ENCODE results near the gene AOAH. TPM values are rescaled to one million over a fixed set of nuclear protein-coding genes. Genes with fewer than 3 reads are reported as not detected.

Gene AOAH
- total RNA-seq, 1 experiment from 2014 or later: 0.39 TPM

DNA sequence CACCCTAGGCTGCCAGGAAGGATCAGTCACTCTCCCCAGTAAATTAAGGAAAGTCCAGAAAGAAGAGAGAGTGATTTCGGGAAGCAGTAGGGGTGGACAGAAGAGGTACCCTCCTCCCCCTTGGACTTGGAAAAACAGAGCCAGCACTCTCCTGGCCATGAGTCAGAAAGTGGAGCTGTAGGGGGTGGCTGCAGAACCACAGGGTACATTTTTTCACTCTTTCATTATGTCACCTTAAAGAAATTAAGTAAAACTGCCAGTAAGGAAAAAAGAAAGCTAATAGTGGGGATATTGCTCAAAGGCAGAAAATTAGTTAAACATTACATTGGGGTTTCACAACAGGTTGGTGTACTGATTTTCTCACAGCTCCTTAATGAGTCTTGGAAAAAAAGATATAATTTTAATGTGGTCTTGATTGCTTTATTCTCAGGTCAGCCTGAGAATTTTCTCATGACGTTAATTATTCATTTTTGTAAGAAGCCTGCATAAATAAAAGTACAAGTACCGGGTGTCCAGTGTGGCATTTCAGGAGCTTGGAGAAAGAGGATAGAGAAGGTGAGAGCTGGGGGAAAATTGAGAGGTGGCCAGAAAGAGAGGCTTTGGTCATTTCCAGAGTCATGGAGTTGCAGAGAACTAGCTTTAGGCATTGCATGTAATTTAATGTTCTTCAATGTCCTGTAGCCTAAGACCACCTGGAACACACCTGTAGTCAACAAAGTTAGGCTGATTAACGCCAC is 23.2 kb upstream of the AOAH start:
- no peaks in the 10 kb centered on the region for H3K79me2 ChIP-seq (ENCODE audit: insufficient read depth, low read length)
- no peaks in the 10 kb centered on the region for H3K27me3 ChIP-seq (ENCODE audit: insufficient read depth, low read length)
- Mint-ChIP-seq H3K4me3 (no peak overlapping the region), H3K36me3 (ENCODE audit: insufficient read depth in 1 of 3, low read depth in 3 of 3) (peaks cover 0 to 6% (median 0%) of the 10 kb centered on the region in 3 experiments; a peak in 3 of 7 replicates), H3K4me1 (peaks cover 7 to 11% of the 10 kb centered on the region in 2 experiments), H3K9me3 (peaks cover 1 to 3% of the 10 kb centered on the region in 2 experiments; a peak in 2 of 5 replicates), H3K27me3 (ENCODE audit: low read depth) (no peaks in the 10 kb centered on the region; the same call in 1 of the 2 replicates), H3K27ac (no peak overlapping the region)
- no peak overlapping the region for H3K23ac ChIP-seq (ENCODE audit: insufficient read length, low read depth, low read length)
- no peak overlapping the region for H4K91ac ChIP-seq (ENCODE audit: insufficient read length, low read depth, low read length)
- H3K9me3 ChIP-seq (ENCODE audit: control insufficient read depth, low read depth, low read length): no peaks in the 10 kb centered on the region
- H4K8ac ChIP-seq (replicated peaks; ENCODE audit: insufficient read length, low read depth, low read length): no peak overlapping the region
- H4K5ac ChIP-seq (ENCODE audit: insufficient read length, low read depth, low read length): no peak overlapping the region
- no peaks in the 10 kb centered on the region for H4K20me1 ChIP-seq (ENCODE audit: control insufficient read depth, insufficient read depth, insufficient read length)
- no peak overlapping the region for H3K9ac ChIP-seq (ENCODE audit: extremely low read depth, insufficient read length, low read length)
- H3K23me2 ChIP-seq (ENCODE audit: insufficient read length, low read depth, low read length, poor library complexity, severe bottlenecking): no peaks in the 10 kb centered on the region
- TF ChIP-seq CTCF (conservative IDR thresholded peaks at IDR 0.05): no peak
- no CpG with 5 or more reads among the region's 4 CpGs for WGBS (ENCODE audit: extremely low coverage, insufficient read length, low lambda C conversion rate)
- H3K27ac ChIP-seq (ENCODE audit: insufficient read length, low read depth, low read length): no peak overlapping the region
- no peak overlapping the region for H3T11ph ChIP-seq (ENCODE audit: low read length)
- H2BK120ac ChIP-seq (ENCODE audit: low read depth, low read length, poor library complexity, severe bottlenecking): no peak overlapping the region
- no peak overlapping the region for H3K56ac ChIP-seq (ENCODE audit: insufficient read length, low read depth, low read length)
- H3K4me1 ChIP-seq (ENCODE audit: insufficient read depth, low read length): no peaks in the 10 kb centered on the region
- H2BK12ac ChIP-seq (ENCODE audit: insufficient read length, low read depth, low read length): no peak overlapping the region
- H3K4me2 ChIP-seq (ENCODE audit: insufficient read depth, insufficient read length, low read length): no peak overlapping the region
- no peak overlapping the region for H2AFZ ChIP-seq (ENCODE audit: low read length)
- H2BK15ac ChIP-seq (ENCODE audit: low read depth, low read length): no peak overlapping the region
- H3K18ac ChIP-seq (ENCODE audit: insufficient read length, low read depth, low read length): no peak overlapping the region
- H2AK5ac ChIP-seq (ENCODE audit: insufficient read length, low read length): no peak overlapping the region
- no peak overlapping the region for H3K4ac ChIP-seq (ENCODE audit: low read depth, low read length)
- H3K14ac ChIP-seq (ENCODE audit: insufficient read depth, low read length): no peak overlapping the region
- H2BK20ac ChIP-seq (ENCODE audit: low read depth, low read length, poor library complexity, severe bottlenecking): no peak overlapping the region
- H2BK5ac ChIP-seq (ENCODE audit: insufficient read length, low read length): no peak overlapping the region
- no peak for DNase-seq
- H3K79me1 ChIP-seq (ENCODE audit: insufficient read depth, low read depth, low read length, poor library complexity, severe bottlenecking): no peaks in the 10 kb centered on the region

Measured in H9 (cell line).